GM18858 (cell line): Measurements from ENCODE around the gene KANK4.
"Not testable (repeated sequence)": the region's sequence is repeated elsewhere in the genome, so short reads cannot be mapped to it uniquely, and the experiment has no call there.

Source experiments
- ATAC-seq: cut with Tn5 transposase; IDR thresholded peaks from one replicate; pipeline ENCODE4 v1.9.1; 2021; ENCODE audit not compliant: unreplicated experiment

KANK4 gene

GRCh38 chr1:62241371-62242131 is 77.7 kb downstream of the KANK4 start:
- no peak for ATAC-seq

GRCh38 chr1:62240651-62241370 is 78.4 kb downstream of the KANK4 start:
- ATAC-seq, result no peak

- ATAC-seq, result not testable (repeated sequence)
Measured at GRCh38 chr1:62239652-62240403, 79.4 kb downstream of the KANK4 start.

GRCh38 chr1:62238507-62238906 is 80.7 kb downstream of the KANK4 start:
- no peak for ATAC-seq

GRCh38 chr1:62237950-62238374 is 81.3 kb downstream of the KANK4 start:
- no peak for ATAC-seq

- no peak for ATAC-seq
Measured at GRCh38 chr1:62237361-62237760, 81.9 kb downstream of the KANK4 start.

- no peak for ATAC-seq
Measured at GRCh38 chr1:62235576-62235975, 83.7 kb downstream of the KANK4 start.

GRCh38 chr1:62234688-62235087 is 84.5 kb downstream of the KANK4 start:
- no peak for ATAC-seq

GRCh38 chr1:62233926-62234450 is 85.2 kb downstream of the KANK4 start:
- ATAC-seq, result no peak

GRCh38 chr1:62232871-62233278 is 86.4 kb downstream of the KANK4 start:
- ATAC-seq, result no peak

- ATAC-seq, result no peak
Measured at GRCh38 chr1:62230718-62231117, 88.5 kb downstream of the KANK4 start.

- no peak for ATAC-seq
Measured at GRCh38 chr1:62229932-62230331, 89.3 kb downstream of the KANK4 start.

- ATAC-seq, result no peak
Measured at GRCh38 chr1:62229468-62229867, 89.8 kb downstream of the KANK4 start.

GRCh38 chr1:62228883-62229187 is 90.4 kb downstream of the KANK4 start:
- no peak for ATAC-seq

- no peak for ATAC-seq
Measured at GRCh38 chr1:62228136-62228882, 90.9 kb downstream of the KANK4 start.

GRCh38 chr1:62227496-62227895 is 91.7 kb downstream of the KANK4 start:
- no peak for ATAC-seq

GRCh38 chr1:62224182-62224581 is 95.1 kb downstream of the KANK4 start:
- ATAC-seq, result no peak

GRCh38 chr1:62222321-62222720 is 96.9 kb downstream of the KANK4 start:
- ATAC-seq, result no peak

GRCh38 chr1:62221171-62221570 is 98.1 kb downstream of the KANK4 start:
- no peak for ATAC-seq

- not testable (repeated sequence) for ATAC-seq
Measured at GRCh38 chr1:62220456-62220855, 98.8 kb downstream of the KANK4 start.

GRCh38 chr1:62218604-62219003 is 100.6 kb downstream of the KANK4 start:
- no peak for ATAC-seq
